GM18511 (cell line): ENCODE data around the gene BCAP31.
A peak's percentile ranks its signal among the peaks of the same experiment; 100 is the strongest.
"Not testable (repeated sequence)": the region's sequence is repeated elsewhere in the genome, so short reads cannot be mapped to it uniquely, and the experiment has no call there.

ENCODE experiments used
- ATAC-seq: cut with Tn5 transposase; IDR thresholded peaks from one replicate; pipeline ENCODE4 v1.9.1; 2021; ENCODE audit warnings: mild to moderate bottlenecking, moderate library complexity; ENCODE audit not compliant: unreplicated experiment

Gene BCAP31

GRCh38 chrX:153684467-153685155 is 39.6 kb downstream of the BCAP31 start:
- no peak for ATAC-seq

DNA sequence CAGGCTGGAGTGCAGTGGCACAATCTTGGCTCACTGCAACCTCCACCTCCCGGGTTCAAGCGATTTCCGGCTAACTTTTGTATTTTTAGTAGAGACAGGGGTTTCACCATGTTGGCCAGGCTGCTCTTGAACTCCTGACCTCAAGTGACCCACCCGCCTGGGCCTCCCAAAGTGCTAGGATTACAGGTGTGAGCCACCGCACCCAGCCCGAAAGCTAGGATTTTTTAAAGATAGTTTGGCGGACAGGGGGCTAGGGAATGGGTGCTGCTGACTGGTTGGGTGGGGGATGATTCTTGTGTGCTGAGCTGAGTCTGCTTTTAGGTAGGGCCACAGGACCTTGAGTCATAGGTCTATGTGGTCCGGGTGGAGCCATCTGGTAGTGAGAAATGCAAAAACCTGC is 40.7 kb downstream of the BCAP31 start:
- not testable (repeated sequence) for ATAC-seq

DNA sequence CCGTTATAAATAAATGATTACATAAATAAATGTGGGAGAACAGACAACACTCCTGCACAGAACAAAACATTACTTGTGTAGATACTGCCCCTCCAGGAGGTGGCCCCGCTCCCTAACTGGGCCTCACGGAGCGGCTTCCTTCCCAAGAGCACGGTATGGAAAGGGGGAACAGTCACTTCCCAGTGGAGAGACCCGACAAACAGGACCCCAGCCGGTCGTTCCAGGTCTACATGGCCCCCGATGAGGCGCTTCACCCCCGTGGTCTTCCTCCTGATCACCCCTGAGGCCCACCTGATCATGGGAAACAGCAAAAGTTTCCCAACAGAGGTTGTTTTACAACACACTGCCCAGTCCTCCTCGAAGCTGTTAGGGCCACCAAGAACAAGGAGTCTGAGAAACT is 43.0 kb downstream of the BCAP31 start:
- no peak for ATAC-seq

DNA sequence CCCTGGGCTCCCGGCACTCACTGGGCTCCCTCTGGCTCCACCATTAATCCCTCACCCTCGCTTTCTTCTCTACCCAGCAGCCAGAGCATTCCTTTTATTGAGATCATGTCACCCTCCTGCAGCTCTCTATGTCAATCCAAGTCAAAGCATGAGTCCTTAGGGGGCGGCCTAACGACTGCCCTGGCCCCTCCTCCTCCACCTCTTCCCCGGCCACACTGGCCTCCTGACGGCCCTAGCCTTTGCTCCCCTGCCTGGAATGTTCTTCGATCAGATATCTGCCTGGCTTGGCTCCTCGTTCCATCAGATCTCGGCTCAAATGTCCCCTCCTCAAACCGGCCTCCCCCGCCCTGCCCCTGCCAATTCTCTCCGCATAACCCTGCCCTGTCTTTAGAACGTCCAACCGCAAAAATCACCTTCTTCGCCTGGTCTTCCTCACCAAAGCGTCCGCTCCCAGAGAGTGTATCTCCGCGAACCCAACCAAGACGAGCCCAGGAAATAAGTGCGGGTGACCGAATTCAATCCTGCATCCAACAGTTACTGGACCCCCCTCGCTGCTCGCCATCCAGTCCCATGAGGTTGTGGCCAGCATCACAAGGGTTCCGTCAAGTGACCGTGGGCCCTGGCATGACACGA is 49.9 kb downstream of the BCAP31 start:
- ATAC-seq = no peak

- no peak for ATAC-seq
These were observed 50.6 kb downstream of the BCAP31 start, which contains the start of gene PNCK for GRCh38 chrX:153673428-153674218. TSS of gene PNCK (minus strand) at chrX:153673813. CDS start at chrX:153673076, 737 bp downstream.

- no peak for ATAC-seq
These were observed 51.4 kb downstream of the BCAP31 start for GRCh38 chrX:153672531-153673427.

- no peak for ATAC-seq
These were observed 52.3 kb downstream of the BCAP31 start for GRCh38 chrX:153671589-153672530.

DNA sequence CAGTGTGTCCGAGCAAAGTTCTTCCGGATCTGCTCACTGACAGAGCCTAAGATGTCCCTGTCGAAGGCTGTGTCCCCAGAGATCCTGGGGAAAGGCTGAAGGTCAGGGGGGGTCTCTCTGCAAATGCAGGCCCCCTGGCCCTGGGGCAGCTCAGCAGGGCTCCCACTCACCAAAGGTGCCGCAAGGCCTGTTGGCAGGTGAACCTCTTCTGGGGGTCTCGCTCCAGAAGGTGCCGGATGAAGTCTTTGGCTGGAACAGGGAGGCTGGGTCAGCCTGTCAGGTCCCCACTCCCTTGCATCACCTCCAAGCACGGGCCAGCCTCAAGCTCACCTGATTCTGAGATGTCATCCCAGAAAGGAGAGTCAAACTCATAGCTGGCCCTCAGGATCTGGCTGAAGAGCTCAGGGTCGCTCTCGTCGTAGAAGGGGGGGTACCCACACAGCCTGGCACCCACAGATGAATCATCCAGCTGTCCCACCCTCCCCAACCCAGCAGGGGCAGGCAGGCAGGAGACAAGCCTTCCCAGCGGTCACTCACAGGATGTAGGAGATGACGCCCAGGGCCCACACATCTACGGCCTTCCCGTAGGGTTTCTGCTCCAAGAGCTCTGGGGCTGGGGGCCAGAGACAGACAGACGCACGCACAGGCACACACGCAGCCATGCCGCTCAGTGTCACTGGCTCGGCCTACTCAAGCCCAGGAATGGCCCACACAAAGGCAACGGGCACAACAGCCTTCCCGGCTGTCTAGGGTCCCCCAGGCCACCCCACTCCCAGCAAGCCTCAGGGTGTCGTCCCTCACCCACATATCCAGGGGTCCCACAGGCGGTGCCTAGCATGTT is 53.2 kb downstream of the BCAP31 start:
- ATAC-seq = no peak

DNA sequence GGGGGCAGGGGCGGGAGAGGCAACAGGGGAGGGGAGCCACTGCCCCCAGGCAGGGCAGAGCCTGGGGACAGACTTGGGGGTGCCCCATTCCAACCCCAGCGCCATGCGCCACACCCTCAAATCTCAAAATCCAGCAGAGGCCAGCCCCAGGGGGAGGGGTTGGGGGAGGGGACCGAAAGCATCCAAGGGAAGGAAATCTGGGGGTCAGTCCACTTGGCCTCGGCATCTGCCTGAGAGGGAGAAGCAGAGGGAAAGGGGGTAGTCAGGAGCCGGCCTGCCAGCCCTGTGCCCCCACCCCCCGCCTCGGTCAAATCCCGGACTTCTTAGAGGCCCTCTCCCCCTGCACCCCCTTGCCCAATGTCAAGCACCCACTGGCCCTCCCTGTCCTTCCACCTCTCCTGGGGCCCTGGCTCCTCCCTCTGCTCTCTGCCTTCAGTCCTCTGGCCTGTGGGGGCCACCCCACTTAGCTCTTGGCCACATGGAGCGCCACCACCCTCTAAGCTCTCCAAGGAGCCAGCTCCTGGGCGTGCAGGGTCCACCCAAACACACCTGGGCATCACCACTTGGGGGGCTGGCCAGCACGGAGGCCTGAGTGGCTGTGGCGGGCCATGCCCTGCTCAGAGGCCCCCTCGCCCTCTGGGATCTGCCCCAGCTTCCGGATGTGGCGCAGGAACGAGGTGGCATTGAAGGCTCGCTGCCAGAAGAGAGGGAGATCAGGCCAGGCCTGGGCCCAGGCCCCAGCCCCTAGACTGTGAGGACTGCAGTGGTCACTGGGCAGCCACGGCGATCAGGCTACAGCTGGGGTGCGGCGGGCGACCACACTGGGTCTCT is 54.1 kb downstream of the BCAP31 start:
- no peak for ATAC-seq

DNA sequence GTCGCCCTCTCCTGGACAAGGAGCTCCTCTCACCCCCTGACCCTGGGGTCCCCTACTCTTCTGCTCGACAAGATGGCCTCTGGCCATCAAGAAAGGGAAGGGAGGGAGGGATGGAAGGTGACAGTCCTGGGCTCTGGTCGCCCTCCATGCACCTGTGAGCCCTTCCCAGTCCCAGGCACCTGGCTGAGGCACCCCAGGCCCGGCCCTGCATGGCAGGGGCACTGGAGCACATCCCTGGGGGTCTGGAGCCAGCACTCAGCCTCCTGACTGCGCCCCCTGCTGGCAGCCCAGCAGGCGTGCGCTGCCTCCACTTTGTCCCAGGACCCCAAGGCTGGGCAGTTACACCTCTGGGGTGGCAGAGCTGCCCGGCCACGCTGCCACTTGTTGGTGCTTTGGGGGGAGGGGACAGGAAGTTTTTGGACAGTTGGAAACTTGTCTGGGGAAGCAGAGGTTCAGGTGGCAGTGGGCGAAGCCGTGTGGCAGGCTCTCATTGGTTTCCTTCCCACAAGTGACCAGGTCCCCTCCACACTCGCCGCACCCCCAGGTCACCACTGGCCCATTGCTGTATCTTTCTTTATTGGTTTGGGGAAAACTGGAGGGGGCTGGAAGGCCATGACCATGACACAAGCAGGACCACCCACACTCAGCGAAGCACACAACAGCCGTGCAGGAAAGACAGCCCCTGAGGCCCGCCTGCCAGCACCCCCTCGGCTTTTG is 54.9 kb downstream of the BCAP31 start:
- ATAC-seq = no peak

DNA sequence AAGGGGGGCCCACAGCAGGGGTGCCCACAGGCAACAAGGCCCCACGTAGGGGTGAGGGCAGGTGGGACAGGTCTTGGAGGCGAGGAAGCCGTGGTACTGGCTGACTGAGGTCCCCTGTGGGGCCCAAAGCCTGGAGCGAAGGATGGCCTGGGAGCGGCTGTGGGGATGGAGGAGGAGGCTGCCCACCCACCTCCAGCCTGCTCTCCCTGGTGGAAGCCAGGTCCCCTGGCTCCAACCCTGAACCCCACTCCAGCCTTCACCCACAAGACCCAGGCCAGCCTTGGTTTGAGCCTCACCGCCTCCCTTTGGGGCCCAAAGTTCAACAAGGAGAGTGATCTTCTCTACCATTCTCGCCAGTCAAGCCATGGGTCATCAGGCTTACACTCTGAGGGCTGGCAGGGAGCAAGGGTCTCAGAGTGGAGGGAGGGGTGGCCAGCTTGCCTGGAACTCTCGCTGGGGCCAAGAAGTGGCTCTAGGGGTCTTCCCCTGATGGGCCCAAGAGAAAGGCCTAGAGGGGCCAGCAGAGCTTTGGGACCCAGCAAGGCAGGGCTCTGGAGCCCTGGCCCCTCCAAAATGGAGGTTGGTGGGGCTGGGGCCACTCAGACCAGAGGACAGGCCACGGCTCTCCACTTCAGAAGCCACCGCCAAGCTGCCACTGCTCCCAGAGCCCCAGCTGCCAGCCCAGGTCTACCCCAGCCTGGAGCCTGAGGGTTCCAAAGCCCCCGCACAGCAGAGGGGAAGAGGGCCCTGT is 55.6 kb downstream of the BCAP31 start:
- no peak for ATAC-seq

DNA sequence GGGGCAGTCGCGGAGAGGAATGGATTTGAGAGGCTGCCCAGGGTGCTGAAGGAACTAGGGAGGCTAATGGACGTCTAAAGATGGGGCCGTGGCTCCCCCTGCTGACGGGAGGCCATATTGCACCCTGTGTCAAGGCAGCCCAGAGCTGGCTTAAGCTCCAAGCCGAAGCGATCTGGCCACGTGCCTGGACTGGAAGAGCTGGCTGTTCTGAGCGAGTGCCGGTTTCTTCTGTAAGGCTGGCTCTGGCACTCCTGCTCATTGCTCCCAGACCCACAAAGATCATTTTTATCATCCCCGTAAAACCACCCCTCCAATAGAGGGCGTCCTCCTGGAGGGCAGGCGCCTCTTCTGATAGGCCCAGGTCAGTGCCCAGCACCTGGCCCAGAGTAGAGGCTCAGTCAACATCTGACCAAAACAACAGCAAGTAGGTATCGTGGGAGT is 56.2 kb downstream of the BCAP31 start:
- peak; percentile 63 for ATAC-seq

DNA sequence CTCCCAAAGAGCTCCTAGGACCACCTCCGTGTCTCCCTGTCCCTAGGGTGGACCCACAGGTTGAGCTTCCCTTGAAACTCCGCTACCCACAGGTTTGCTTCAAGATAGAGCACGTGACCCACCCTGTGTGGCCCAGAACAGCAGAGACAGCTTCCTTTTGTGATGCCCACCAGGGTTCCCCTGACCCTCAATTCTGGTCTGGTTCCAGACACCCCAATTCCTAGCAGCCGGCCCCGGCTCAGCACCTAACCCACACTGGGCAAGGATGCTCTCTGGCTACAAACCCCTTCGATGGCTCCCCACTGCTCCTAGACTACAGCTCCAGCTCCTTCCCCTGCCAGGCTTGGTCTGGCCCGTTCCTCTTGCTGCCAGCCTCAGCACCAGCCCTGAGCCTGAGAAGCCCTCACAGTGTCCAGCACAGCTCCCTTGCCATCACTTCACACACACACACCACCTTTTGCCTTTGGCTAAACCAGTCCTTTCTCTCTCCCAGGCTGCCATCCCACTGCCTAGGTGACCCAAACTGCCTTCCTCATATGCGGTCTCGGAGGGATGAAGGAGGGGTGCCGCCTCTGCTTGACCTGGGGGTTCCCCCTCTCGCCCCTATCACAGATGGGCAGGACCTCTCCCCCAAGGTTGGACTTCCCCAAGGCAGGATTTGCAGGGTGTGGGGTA is 56.8 kb downstream of the BCAP31 start:
- no peak for ATAC-seq

DNA sequence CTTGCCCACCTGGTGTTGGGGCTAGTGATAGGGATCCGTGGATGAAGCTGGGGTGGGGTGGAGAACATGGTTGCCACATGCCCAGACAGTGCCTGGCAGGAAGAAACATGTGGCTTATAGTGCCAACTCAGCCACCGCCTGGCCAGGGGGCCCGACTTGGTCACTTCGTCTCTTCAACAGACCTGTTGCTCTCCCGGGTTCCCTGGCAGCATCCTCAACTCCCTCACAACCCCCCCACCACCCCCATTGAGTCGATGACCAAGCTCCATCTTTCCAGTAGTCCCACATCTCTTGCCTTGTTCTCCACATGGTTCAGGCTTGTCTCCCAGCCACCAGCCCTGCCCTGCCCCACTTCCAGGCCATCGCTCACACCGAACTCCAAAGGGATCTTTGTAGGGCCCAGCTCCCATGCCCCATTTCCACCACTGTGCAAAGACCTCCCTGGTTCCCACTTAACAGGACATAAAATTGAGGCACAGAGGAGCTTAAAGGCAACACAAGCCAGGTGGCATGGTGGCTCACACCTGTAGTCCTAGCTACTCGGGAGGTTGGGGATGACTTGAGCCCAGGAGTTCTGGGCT is 58.4 kb downstream of the BCAP31 start:
- ATAC-seq = no peak

DNA sequence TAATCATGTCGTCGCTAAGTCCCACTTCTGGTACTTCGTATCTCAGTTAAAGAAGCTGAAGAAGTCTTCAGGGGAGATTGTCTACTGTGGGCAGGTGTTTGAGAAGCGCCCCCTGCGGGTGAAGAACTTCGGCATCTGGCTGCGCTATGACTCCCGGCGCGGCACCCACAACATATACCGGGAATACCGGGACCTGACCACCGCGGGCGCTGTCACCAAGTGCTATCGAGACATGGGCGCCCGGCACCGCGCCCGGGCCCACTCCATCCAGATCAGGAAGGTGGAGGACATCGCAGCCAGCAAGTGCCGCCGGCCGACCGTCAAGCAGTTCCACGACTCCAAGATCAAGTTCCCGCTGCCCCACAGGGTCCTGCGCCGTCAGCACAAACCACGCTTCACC is 61.9 kb downstream of the BCAP31 start:
- no peak for ATAC-seq

GRCh38 chrX:153659268-153659667 is 64.9 kb downstream of the BCAP31 start:
- no peak for ATAC-seq
